Measurements from ENCODE around the gene SIPA1L2.

- TF ChIP-seq EZH2phosphoT487 (IDR thresholded peaks at IDR 0.05; ENCODE audit: borderline replicate concordance) (no peak), EZH2 (IDR thresholded peaks at IDR 0.05) (no peak), POLR2A (IDR thresholded peaks at IDR 0.05; ENCODE audit: borderline replicate concordance, extremely low read depth, insufficient read depth, insufficient read length) (no peak), SIN3A (IDR thresholded peaks at IDR 0.05; ENCODE audit: low read depth) (no peak), CTCF (IDR thresholded peaks at IDR 0.05 in 2 of 3, conservative IDR thresholded peaks at IDR 0.05 in 1 of 3; ENCODE audit: borderline replicate concordance in 1 of 3, insufficient read depth in 1 of 3, low read depth in 2 of 3, low read length in 2 of 3) (no peak), REST (IDR thresholded peaks at IDR 0.05; ENCODE audit: low read depth) (no peak), ZNF274 (IDR thresholded peaks at IDR 0.05; ENCODE audit: low read depth, low read length) (no peak), POLR2AphosphoS5 (IDR thresholded peaks at IDR 0.05; ENCODE audit: low read depth, low read length) (no peak), ATF3 (IDR thresholded peaks at IDR 0.05) (no peak), JUND (IDR thresholded peaks at IDR 0.05) (no peak), MAX (IDR thresholded peaks at IDR 0.05) (no peak), ZBTB33 (IDR thresholded peaks at IDR 0.05; ENCODE audit: extremely low read depth, insufficient replicate concordance, low read length) (no peak), SP1 (IDR thresholded peaks at IDR 0.05; ENCODE audit: low read depth) (no peak), ELF1 (IDR thresholded peaks at IDR 0.05; ENCODE audit: borderline replicate concordance, low read depth) (no peak)
These were observed 912 bp upstream of the SIPA1L2 start for GRCh38 chr1:232630894-232631195.

Data from HCT116 (cell line).